NCI-H69 (cell line): ENCODE results near the gene BEGAIN.
A peak's percentile ranks its signal among the peaks of the same experiment; 100 is the strongest.

ENCODE experiments used
- DNase-seq: peaks from one replicate; lab custom pipeline; 2025; lab: John Stamatoyannopoulos, UW

The BEGAIN gene

DNA sequence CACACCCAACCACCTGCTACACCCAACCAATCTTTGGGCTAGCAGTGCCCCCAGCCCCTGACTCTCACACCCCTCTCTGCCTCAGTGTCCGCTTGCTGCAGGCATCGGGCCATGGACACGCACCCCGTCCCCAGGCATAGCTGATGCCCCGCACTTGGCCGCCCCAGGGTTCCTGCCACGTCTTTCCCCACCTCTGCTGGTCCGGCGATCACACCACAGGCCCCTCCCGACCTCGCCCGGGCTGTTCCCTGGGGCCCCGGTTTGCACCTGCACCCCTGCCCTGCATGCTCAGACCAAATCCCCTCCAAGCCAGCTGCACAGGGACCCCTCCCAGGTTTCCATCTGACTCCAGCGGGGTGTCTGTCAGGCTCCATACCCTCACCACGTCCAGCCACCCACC is 38.3 kb downstream of the BEGAIN start:
- no peak for DNase-seq

DNA sequence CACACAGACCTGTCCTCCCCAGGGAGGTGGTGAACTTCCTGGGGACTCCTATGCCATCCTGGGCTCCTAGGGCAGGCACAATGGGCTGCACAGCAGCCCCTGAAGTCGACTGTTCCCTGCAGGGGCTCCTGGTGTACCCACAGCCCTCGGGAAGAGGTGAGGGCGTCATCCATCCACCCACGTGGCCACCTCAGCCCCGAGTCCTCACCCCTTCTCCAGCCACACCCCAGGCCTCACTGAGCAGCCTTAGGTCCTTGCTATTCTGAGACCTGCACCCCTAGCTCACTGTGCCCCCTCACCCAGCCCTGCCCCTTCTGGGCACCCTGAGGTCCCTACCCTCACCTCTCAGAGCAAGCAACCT is 38.9 kb downstream of the BEGAIN start:
- no peak for DNase-seq

DNA sequence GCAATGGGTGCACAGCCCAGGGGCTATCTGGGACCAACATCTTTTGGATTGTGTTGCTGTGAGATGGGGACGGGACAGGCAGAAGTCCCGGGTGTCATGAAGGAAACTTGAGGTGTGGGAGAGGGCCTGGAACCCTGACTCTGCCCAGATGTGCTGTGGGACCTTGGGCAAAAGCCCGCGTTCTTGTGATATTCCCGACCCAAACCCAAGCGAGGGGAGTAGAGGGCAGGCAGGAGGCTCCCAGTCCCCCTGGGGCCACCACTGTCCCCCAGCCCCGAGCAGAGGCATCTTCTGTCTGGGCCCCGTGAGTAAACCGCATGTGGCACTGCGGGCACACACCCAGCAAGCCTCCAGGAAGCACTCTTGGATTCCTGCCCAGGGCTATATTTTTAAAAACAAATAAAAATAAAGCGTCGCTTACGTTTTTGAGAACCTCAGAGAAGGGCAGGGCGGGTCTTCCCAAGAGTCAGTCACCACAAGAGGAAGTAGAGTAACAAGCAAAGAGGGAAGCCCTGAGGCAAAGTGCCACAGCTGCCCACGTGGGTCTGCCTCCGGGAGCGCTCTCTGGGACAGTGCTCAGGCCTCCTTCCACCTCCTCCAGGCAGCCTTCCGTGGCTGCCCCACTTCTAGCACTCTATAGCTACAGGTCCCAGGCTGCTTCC is 39.5 kb downstream of the BEGAIN start:
- DNase-seq = peak; percentile 94

DNA sequence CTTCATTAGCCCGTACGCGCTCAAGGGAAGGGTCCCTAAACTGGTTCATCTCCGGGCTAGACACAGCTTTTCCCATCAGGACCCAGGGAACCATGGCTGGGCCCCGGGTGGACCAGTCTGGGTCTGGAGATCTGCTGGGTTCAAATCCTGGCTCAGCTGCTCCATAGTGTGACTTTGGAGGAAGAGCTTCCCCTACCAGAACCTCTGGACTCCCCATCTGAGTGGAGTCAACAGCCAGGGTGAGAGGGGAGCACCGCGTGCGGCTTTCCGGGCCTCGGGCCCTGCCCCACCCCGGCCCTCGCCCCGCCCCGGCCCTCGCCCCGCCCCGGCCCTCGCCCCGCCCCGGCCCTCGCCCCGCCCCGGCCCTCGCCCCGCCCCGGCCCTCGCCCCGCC is 41.2 kb downstream of the BEGAIN start:
- peak; percentile 60 for DNase-seq

DNA sequence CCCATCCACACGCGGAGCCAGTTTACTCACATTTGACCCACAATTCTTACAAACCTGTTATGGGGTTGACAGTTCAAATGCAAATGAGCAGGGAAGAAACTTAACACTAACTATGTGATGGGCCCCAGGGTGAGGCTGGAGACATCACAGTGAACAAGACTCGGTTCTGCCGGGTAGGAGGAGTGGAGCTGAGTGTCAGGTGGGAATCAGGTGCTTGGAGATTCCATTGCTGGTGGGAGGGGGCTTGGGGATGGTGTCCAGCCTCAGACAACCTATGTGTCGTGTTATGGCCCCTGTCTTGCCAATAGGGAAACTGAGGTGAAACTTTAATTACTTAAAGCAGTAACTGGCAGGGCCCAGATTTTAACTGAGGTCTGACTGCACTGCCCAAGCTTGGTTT is 41.9 kb downstream of the BEGAIN start:
- DNase-seq = no peak

DNA sequence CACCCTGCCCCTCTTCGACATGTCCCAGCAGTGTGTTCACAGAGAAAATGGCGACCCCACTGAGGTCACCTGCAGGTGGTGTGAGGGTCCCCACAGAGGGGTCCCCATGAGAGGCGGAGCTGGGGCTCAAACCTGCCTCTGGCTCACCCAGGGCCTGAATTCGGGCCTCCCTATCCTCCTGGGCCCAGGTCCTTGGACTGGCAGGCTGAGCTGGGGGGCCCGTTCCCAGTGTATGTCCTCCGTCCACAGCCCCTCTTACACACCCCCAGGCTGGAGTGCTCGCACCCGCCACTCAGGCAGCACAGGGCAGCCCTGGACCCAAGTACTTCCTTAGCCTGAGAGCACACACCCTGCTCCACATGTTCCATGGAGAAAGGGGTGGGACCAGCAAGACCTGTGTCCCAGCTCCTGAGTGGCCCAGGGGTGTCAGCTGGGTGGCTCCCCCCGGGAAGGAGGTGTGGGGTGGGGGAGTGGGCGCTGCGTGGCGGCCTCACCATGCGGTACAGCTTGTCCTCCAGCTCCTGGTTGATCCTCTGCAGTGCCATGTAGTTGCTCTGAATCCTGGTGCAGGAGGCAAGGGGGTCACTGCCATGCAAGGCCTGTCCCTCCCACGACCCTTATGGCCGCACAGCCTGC is 42.6 kb downstream of the BEGAIN start:
- no peak for DNase-seq

DNA sequence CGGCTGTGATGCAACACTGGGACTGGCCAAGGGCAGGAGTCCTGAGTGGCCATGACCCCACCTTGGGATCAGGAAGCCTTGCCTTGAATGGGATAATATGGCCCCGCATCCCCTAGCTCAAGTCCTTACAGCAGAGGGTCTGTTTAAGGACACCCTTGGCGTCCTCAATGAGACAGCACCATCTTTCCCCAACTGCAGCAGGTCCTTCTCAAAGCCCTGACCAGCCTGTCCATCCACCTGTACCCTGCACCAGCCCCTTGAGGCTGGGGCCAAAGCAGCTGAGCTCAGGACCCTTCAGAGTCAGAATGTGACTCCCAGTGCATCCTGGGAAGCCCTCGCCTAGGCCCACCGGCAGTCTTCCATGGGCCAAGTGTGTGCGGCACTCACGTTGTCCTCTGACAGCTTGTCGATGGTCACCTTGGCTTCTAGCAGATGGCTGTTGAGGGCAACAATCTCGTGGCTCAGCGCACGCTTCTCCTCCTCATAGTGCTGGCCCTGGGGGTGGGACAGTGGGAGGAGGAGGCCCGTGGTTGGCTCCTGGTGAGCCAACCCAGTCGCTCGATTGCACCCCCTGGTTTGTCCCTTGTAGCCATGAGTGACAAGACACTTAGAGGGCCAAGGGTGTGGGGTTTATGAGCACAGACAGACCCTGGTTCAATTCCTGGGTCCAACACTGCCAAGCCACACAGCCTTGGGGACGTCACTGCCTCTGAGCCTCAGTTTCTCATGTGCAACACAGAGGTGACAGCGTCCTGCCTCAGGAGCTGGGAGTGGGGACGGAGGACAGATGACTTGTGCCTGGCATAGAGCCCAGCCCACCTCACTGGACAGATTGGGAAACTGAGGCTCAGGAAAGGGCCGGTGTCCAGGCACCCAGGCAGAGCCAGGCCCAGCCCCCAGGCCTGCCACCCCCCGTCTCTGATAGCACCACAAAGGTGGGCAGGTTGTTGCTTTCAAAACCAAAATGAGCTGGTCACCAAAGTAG is 43.5 kb downstream of the BEGAIN start:
- no peak for DNase-seq

DNA sequence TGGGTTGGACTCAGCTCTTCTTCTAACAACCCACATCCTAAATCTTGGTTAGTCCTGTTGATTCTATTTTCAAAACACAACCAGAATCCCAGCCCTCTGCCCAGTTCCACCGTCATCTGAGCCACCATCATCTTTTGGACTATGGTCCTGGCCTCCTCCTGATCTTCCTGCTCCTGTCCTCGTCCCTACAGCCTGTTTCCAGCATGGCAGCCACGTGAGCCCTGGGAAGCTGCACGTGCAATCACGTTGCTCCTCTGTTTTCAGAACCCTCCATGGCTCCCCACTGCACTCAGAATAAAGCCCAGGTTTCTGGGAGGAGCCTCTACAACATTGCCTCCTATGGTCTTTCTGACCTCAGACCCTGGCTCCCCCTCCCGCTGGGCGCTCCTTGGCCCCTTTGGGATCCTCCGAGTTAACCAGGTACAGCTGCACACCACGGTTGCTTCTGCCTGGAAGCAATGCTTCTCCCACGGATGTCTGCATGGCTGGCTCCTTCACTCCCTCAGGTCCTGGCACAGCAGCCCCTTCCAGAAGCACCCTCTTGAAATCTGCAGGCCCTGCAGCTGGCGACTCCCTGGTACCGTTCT is 44.5 kb downstream of the BEGAIN start:
- no peak for DNase-seq

DNA sequence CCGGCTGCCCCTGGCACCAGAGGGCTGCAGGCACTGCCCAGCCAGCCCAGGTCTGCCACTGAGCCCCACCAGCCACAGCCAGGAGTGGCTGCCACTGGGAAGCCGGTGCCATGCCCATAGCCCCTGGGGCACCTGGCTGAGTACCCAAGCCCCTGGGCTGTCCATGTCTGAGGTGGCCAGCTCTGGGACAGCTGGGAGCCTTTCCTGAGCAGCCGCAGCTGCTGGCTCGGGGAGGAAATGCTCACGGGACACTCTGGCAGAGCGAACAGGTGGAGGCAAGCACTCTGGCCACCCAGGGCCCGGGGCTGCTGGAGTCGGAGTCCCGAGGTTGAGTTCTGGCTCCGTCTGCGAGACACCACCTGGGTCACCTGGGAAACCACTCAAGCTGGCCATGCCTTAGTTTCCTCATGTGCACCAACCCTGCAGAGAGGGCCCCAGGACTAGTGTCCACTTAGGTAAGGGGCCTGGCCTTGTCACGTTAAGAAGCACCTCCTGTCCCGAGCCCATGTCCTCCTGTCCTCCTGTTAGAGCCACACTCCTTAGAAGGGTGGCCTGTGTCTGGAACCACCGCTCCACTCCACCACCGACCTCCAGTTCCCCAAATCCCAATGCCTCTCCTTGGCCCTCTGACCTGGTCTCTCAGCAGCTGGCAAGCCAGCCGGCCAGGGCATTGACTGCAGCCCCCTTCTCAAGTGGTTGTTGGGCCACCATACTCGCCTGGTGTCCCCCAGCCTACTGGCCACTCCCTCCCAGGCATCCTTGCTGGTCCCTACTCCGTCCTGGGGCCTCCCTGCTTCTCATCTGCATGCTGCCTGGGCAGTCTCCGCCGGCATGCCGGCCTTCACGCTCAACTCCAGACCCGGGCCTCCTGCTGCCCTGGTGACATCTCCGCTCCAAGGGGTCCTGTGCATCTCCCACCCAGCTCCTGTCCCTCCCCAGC is 45.3 kb downstream of the BEGAIN start:
- no peak for DNase-seq

DNA sequence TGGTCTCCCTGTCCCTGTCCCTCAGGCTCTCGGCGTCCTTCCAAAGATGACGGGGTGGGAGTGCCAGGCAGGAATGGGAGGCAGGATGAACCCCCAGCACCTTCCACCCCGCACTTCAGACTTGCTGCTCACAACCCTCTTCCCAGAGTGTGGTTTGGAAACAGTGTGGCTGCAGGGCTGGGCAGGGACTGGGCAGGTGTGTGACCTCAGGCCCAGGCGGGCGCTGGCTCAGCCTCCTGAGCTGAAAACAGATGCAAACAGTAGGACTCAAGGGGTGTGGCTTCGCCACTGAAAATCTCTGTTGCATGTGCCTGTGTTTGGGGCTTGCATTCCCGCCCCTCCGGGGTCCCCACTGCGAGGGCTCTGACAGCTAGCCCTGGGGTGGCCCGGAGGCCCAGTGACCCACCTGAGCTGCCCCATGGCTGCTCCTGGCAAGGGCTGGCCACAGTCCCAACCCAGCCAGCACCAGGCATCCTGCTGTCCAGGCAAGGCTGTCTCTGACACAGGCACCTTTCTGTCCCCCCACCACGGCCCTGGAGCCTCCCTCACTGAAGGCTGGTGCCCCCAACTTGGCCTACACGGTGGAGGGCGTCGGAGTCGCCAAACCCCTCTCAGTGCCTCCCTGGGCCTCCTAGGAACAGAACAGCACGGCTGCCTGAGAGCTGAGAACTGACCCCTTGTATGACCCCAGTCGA is 46.1 kb downstream of the BEGAIN start:
- DNase-seq = no peak

DNA sequence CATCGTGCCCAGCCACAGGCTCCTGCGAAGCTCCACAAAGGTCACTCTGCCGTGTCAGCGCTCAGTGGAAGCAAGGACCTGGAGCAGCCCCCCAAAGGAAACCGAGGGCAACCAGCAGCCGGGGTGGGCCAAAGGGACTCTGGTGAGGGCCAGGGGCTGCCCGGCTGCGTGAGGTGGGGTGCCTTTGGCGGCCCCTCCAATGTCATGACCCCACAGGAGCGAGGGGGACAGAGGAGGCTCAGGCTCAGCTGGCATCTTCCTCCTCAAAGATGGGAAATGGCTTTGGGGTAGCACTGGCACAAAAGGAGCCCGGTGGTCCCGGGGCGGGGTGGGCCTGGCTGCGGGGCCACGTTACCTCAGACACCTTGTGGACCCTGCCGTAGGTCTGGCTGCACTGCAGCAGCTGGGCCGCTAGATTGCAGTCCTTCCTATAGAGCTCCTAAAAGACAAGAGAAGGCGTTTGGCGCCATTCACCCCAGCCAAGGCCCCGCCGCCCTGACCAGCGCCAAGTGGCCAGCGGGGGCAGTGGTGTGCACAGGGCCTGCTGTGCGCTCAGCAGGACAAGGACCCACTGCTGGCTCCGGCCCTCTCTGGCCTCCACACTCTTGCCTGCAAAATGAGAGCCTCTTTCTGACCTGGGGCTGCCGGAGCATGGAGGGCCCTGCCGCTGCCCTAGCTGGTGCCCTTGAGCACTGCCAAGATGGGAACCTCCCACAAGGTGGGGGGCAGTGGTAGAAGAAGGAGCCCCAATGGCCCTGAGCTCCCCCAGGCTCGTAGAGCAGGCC is 46.9 kb downstream of the BEGAIN start:
- peak; percentile 35 for DNase-seq

DNA sequence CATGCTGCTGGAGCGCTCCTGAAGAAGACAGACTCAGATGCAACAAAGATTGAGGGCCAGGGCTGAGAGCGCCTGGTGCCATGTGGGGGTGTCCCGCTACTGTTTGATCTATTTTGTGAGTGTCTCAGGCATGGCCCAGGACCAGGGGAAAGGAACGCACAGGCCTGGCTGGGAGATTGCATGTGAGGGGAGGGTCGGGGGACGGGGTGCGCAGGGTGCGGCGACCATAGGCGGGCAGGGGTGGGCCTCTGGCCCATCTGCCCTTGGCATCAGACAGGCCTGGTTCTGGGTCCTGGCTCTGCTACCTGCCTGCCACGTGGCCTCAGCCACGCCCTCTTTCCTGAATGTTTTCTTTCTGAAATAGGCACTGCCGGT is 47.5 kb downstream of the BEGAIN start:
- no peak for DNase-seq

DNA sequence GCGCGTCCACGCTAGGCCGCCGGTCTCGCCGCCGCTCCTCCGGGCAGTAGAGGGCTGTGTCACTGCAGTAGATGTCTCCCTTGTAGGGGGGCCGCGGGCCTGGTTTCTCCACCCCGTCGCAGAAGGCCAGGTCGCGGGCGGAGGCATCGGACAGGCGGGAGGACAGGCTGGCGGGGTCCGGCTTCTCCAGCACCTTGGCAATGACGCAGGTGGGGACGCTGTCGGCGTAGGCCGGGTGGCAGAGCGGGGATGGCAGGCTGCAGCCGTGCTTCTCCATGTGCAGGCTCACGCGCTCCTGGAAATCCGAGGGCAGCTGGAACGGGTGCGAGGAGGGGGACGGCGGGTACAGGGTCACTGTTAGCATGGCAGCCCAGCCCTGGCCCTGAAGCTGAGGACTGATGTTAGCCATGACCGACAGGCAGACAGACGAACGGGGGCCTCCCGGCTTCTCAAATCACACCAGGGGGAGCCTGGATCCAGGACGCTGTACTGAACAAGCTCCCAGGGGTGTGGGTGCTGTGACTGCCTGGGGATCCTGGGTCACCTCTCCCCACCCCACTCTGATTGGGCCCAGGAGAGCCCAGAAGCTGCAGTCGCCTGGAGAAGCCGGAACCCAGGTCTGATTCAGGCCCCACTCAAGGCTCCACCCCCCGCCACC is 48.1 kb downstream of the BEGAIN start:
- DNase-seq = no peak

DNA sequence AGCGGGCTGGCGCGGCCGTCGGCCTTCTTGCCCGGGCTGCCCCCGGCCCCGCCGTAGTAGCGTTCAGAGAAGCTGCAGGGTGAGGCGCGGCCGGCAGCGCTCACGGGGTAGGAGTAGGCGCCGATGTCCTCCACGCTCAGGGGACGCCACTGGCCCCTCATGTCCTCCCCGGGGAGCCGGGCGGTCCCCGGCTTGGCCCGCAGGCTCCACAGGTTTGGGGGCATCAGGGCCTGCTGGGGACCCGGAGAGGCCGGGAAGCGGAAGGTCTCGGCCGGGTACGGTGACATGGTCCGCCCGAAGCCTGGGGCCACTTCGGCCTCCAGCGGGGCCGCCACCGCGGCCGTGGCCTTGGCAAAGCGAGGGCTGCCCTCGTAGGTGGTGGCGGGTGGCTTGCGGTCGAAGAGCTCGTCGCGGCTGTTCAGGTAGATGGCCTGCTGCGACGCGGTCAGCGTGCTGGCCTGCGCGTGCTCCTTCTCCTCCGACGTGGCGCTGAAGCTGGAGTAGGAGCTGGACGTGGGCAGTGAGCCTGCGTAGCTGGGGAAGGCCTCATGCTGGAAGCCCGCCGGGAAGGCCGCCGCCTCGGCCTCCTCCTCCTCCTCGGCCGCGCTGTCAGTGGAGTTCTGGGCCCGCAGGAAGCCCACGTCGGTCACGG is 48.7 kb downstream of the BEGAIN start:
- no peak for DNase-seq

DNA sequence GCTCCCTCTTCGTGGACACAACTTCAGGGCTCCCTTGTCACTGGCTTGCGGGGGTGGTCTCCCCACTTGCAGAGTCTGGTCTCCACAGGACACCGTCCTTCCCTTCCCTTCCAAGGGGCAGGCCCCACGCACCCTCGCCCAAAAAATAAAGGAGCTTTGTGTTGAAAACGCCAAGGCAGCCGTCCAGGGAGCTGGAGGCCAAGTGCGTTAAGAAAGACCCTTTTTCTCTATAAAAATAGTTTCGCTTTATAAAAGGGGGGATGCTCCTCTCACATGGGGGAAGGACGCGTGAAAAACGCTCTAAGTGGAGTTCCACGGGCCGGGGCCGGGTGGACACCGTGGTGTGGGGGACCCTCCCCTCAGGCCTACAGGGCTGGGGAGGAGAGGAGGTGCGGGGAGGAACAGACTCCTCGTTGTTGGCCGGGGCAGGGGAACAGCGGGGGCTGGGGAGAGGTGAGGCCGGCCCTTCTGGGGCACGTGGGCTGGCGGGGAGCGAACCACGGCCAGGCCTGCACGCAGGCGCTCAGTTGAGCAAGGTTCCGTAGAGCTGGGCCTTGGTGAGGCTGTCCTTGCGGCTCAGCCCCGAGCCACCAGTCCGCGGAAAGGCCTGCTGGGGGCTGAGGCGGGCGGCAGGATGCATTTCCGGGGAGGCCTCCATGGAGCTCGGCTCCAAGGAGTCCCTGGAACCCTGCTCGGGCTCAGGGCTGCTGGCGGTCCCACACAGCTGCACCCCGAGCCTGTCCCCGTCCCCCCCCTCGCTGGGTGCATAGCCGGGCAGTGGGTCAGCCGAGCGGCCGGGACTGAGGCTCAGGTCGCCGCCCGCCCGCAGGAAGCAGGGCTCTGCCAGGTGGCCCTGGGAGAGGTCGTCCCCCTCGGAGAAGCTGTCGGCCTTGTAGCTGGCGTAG is 49.5 kb downstream of the BEGAIN start:
- no peak for DNase-seq

DNA sequence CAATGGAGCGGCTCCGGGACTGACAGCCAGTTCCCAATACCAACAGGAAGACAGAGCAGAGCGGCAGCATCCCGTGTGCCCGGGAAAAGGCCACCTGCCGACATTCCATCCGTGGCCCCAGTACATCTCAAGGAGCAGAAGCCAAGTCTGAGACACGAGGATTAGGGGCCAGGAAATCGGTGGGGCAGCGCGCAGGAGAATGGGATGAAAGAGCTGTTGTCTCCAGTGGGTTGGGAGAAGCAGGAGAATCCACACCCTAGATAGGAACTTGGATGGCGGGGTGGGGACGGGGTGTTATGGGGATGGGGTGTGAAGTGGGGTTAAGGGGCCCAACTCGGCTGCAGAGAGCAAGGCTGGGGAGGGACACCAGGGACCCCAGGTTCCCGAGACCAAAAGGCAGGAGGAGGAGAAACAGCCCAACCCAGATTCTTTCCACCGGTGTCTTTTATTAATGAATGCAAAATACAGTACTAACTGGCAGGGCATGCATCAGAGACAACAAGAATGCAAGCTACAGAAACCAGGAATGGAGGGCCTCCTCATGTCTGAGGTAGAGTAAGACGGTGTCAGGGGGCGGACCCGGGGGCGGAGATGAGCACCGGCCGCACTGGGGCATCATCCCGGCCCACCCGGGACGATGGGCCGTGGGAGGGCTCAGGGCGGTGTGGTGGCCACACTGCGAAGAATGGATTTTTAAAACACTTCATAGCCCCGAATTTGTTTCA is 50.3 kb downstream of the BEGAIN start:
- no peak for DNase-seq

DNA sequence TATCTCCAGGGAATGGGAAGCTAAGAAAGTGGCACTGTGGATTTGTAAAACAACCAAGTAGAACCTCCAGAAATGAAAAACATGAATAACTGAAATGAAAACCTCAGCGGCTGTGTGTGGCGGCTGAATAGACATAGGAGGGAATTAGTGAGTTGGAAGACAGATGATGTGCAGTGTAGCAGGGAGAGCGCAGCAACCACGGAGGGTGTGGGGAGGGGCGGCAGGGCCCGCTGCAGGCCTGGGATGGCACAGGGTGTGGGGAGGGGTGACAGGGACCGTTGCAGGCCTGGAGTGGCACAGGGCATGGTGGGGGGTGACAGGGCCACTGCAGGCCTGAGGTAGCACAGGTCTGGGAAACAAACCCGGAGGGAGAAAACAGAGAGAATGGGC is 51.1 kb downstream of the BEGAIN start:
- no peak for DNase-seq
